ENCODE measurements around the gene NSUN6. TPM values are rescaled to one million over a fixed set of nuclear protein-coding genes. Genes with fewer than 3 reads are reported as not detected.
"Not testable (repeated sequence)": the region's sequence is repeated elsewhere in the genome, so short reads cannot be mapped to it uniquely, and the experiment has no call there.

NSUN6 gene
- polyA plus RNA-seq, 2 donors = 3.8 to 5.6 TPM

DNA sequence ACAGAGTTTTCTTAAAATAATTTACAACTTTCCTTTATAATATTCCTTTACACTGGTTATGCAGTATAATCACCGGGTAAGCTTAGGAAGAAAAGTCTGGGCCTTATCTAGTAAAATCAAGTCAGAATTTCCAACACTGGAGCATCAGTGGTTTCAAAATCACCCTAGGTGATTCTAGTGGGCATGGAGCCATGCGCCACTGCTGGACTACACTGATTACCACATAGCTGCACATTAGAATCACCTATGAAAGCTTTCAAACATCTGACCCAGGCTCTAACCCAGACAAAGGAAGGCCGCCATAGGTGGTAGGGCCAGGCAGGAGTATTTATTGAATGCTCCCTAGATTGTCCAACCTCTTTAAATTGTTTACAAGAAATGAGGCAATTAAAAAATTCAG, 52.0 kb downstream of the NSUN6 start:
- H3K4me1 ChIP-seq (ENCODE audit: control insufficient read depth in 2 of 2, insufficient read depth in 2 of 2, low read length in 1 of 2) = no peaks in the 10 kb centered on the region
- 94 to 96% methylated on average over 3 of the region's 3 CpGs for WGBS, 2 donors
- no peak overlapping the region for H3K4me3 ChIP-seq (ENCODE audit: low read depth in 1 of 2, low read length in 2 of 2)
- no peaks in the 10 kb centered on the region for H3K36me3 ChIP-seq (ENCODE audit: control insufficient read depth in 2 of 2, insufficient read depth in 2 of 2, low read length in 1 of 2)
- H3K9me3 ChIP-seq (ENCODE audit: control insufficient read depth in 2 of 2, insufficient read depth in 1 of 2, low read depth in 1 of 2, low read length in 1 of 2) = no peaks in the 10 kb centered on the region
- no peak overlapping the region for H3K27ac ChIP-seq (ENCODE audit: low read depth in 2 of 2, low read length in 1 of 2)
- no peaks in the 10 kb centered on the region for H3K27me3 ChIP-seq (ENCODE audit: control insufficient read depth in 1 of 2, insufficient read depth in 2 of 2, low read length in 2 of 2)

DNA sequence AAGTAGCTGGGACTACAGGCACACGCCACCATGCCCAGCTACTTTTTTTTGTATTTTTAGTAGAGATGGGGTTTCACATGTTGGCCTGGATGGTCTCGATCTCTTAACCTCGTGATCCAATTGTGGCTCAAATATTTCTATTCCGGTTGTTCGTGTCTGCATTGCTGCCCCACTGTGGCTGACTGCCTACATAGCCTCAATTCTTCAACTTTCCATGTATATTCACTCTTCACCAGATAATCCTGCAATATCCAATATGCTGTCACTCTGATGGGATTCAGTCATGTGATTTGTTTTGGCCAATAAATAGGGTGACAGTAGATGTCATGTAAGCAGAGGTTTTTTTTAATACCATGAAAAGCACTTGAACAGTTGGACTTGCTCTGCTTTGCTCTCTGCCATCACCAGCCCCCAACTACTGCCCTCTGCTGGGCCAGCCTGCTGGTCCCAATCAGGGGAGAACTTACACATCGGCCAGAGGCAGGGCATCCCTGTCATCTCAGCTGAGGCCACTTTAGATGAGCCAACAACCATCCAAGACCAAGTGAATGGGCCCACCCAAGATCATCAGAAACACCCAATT, 56.7 kb downstream of the NSUN6 start:
- H3K27ac ChIP-seq (ENCODE audit: low read depth in 2 of 2, low read length in 1 of 2) = no peak overlapping the region
- H3K36me3 ChIP-seq (ENCODE audit: control insufficient read depth in 2 of 2, insufficient read depth in 2 of 2, low read length in 1 of 2) = no peaks in the 10 kb centered on the region
- 88 to 90% methylated on average over 6 of the region's 6 CpGs for WGBS, 2 donors
- H3K4me1 ChIP-seq (ENCODE audit: control insufficient read depth in 2 of 2, insufficient read depth in 2 of 2, low read length in 1 of 2) = no peaks in the 10 kb centered on the region
- no peaks in the 10 kb centered on the region for H3K9me3 ChIP-seq (ENCODE audit: control insufficient read depth in 2 of 2, insufficient read depth in 1 of 2, low read depth in 1 of 2, low read length in 1 of 2)
- no peak overlapping the region for H3K4me3 ChIP-seq (ENCODE audit: low read depth in 1 of 2, low read length in 2 of 2)
- no peaks in the 10 kb centered on the region for H3K27me3 ChIP-seq (ENCODE audit: control insufficient read depth in 1 of 2, insufficient read depth in 2 of 2, low read length in 2 of 2)

DNA sequence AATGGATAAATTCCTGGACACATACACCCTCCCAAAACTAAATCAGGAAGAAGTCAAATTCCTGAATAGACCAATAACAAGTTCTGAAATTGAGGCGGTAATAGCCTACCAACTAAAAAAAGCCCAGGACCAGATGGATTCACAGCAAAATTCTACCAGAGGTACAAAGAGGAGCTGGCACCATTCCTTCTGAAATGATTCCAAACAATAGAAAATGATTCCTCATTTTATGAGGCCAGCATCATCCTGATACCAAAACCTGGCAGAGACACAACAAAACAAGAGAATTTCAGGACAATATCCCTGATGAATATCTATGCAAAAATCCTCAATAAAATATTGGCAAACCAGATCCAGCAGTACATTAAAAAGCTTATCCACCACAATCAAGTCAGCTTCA, 60.2 kb downstream of the NSUN6 start:
- H3K36me3 ChIP-seq (ENCODE audit: control insufficient read depth in 2 of 2, insufficient read depth in 2 of 2, low read length in 1 of 2); H3K4me3 ChIP-seq (ENCODE audit: low read depth in 1 of 2, low read length in 2 of 2); H3K27ac ChIP-seq (ENCODE audit: low read depth in 2 of 2, low read length in 1 of 2); H3K27me3 ChIP-seq (ENCODE audit: control insufficient read depth in 1 of 2, insufficient read depth in 2 of 2, low read length in 2 of 2); H3K9me3 ChIP-seq (ENCODE audit: control insufficient read depth in 2 of 2, insufficient read depth in 1 of 2, low read depth in 1 of 2, low read length in 1 of 2); H3K4me1 ChIP-seq (ENCODE audit: control insufficient read depth in 2 of 2, insufficient read depth in 2 of 2, low read length in 1 of 2): not testable (repeated sequence)
- WGBS, 2 donors = 100% methylated on average over 1 of the region's 1 CpG

DNA sequence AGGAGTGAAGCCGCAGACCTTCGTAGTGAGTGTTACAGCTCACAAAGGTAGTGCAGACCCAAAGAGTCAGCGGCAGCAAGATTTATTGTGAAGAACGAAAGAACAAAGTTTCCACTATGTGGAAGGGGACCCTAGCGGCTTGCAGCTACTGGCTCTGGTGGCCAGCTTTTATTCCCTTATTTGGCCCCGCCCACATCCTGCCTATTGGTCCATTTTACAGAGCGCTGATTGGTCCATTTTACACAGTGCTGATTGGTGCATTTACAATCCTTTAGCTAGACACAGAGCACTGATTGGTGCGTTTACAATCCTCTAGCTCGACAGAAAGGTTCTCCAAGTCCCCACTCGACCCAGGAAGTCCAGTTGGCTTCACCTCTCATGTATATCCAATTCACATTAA, 64.8 kb downstream of the NSUN6 start:
- 97 to 98% methylated on average over 10 of the region's 10 CpGs for WGBS, 2 donors
- H3K27ac ChIP-seq (ENCODE audit: low read depth in 2 of 2, low read length in 1 of 2); H3K36me3 ChIP-seq (ENCODE audit: control insufficient read depth in 2 of 2, insufficient read depth in 2 of 2, low read length in 1 of 2); H3K27me3 ChIP-seq (ENCODE audit: control insufficient read depth in 1 of 2, insufficient read depth in 2 of 2, low read length in 2 of 2); H3K4me3 ChIP-seq (ENCODE audit: low read depth in 1 of 2, low read length in 2 of 2); H3K4me1 ChIP-seq (ENCODE audit: control insufficient read depth in 2 of 2, insufficient read depth in 2 of 2, low read length in 1 of 2); H3K9me3 ChIP-seq (ENCODE audit: control insufficient read depth in 2 of 2, insufficient read depth in 1 of 2, low read depth in 1 of 2, low read length in 1 of 2): not testable (repeated sequence)

DNA sequence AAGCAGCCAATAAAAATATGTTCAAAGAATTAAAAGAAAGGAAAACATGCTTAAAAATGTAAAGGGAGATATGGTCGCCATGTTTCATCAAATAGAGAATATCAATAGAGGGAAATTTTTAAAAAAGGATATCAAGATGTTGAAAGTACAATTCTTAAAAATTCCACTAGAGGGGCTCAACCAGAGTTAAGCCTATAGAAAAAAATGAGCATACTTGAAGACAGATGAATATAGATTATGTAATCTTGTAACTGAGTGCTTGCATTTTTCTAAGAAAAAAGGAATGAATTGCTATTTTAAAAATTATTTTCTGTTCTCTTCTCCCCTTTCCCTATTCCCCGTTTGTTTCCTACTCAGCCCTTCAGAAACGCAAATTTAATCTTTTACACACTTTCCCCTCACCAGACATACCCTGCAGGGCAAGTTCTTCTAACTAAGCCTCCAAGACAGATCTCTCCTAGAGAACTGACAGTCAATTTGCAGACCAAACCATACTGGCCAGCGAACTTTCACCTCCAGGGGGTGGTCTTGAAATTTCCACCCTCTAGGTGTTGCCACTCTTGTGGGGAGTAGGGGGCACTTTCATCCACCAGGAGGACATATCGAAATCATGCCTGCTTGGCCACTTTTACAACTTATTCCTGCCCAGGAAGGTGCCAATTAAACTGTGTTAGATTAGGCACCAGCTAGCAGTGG, 67.7 kb downstream of the NSUN6 start:
- Histone ChIP-seq H3K9me3 (ENCODE audit: control insufficient read depth in 2 of 2, insufficient read depth in 1 of 2, low read depth in 1 of 2, low read length in 1 of 2) (no peaks in the 10 kb centered on the region), H3K4me3 (ENCODE audit: low read depth in 1 of 2, low read length in 2 of 2) (no peak overlapping the region), H3K4me1 (ENCODE audit: control insufficient read depth in 2 of 2, insufficient read depth in 2 of 2, low read length in 1 of 2) (no peaks in the 10 kb centered on the region), H3K27me3 (ENCODE audit: control insufficient read depth in 1 of 2, insufficient read depth in 2 of 2, low read length in 2 of 2) (no peaks in the 10 kb centered on the region), H3K27ac (ENCODE audit: low read depth in 2 of 2, low read length in 1 of 2) (no peak overlapping the region), H3K36me3 (ENCODE audit: control insufficient read depth in 2 of 2, insufficient read depth in 2 of 2, low read length in 1 of 2) (peaks cover 0 to 9% of the 10 kb centered on the region in 2 donors)
- 79 to 89% methylated on average over 5 of the region's 5 CpGs for WGBS, 2 donors

DNA sequence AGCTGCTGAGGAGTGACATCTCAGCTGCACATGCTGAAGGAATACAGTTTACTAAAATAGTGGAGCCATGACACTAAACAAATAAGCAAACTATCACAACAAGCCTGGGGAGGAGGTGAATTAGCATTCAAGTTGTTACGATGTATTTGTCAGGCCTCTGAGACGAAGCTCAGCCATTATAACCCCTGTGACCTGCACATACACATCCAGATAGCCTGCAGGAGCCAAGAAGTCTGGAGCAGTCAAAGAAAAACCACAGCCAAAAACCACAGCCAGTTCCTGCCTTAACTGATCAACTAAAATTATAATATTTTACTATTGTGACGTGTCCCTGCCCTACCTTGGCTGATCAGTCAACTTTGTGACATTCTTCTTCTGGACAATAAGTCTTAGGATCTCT, 68.6 kb downstream of the NSUN6 start:
- 81 to 86% methylated on average over 3 of the region's 3 CpGs for WGBS, 2 donors
- Histone ChIP-seq H3K27ac (ENCODE audit: low read depth in 2 of 2, low read length in 1 of 2) (no peak overlapping the region), H3K4me1 (ENCODE audit: control insufficient read depth in 2 of 2, insufficient read depth in 2 of 2, low read length in 1 of 2) (no peaks in the 10 kb centered on the region), H3K9me3 (ENCODE audit: control insufficient read depth in 2 of 2, insufficient read depth in 1 of 2, low read depth in 1 of 2, low read length in 1 of 2) (peaks cover 0 to 6% of the 10 kb centered on the region in 2 donors), H3K27me3 (ENCODE audit: control insufficient read depth in 1 of 2, insufficient read depth in 2 of 2, low read length in 2 of 2) (no peaks in the 10 kb centered on the region), H3K4me3 (ENCODE audit: low read depth in 1 of 2, low read length in 2 of 2) (no peak overlapping the region), H3K36me3 (ENCODE audit: control insufficient read depth in 2 of 2, insufficient read depth in 2 of 2, low read length in 1 of 2) (peaks cover 0 to 9% of the 10 kb centered on the region in 2 donors)

DNA sequence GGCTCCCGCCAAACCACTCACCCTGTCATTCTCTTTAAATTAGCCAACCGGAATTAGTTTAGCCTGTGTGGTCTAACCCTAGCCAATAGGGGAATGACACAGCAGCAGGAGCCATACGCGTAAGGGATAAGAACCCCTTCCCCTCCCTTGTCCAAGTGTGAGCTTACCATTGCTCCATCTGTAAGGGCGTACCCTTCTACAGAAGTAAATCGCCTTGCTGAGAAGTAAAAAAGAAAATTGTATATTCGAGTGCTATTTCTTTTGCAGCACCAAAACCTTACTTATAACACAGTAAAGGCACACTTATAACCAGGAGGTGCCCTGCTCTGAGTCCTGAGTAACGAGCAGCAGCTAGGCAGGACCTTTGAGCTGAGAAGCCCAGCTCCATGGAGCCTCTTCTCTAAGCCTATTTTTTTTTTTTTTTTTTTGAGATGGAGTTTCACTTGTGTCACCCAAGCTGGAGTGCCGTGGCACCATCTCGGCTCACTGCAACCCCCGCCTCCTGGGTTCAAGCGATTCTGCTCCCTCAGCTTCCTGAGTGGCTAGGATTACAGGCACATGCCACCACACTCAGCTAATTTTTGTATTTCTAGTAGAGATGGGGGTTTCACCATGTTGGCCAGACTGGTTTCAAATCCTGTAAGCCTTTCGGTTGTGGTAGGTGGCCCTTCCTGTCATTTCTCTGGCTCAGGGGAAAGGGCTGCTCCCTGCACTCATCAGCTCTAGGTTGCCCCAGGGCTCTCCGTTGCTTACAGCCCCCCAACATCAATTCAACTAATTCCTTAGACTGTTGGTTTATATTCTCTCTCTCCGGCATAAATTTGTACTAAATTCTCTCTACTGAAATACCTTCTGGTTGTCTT, 73.3 kb downstream of the NSUN6 start:
- H3K36me3 ChIP-seq (ENCODE audit: control insufficient read depth in 2 of 2, insufficient read depth in 2 of 2, low read length in 1 of 2) = peaks cover 0 to 5% of the 10 kb centered on the region in 2 donors
- 89 to 94% methylated on average over 15 of the region's 15 CpGs for WGBS, 2 donors

DNA sequence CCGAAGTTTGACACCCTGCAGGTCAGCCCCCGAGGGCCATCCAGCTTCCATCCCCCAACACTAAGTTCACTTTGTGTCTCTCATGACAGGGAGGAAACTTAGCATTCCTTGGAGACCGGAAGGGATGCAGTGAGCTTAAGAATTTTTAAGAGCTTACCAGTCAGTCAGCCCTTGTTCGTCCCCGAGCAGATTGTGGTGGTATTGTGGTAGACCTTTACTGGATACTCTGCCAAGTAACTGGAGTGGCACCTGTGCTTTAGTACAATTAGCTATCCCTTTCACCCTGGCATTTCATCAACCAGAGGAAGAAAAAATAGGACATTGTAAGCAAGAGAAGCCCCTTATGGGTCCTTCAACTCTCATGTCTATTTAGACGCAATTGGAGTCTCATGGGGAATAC, 74.8 kb downstream of the NSUN6 start:
- H3K36me3 ChIP-seq (ENCODE audit: control insufficient read depth in 2 of 2, insufficient read depth in 2 of 2, low read length in 1 of 2) = peaks cover 0 to 2% of the 10 kb centered on the region in 2 donors

More for the DNA sequence above, 73.3 kb downstream of the NSUN6 start:
- Histone ChIP-seq H3K4me3 (ENCODE audit: low read depth in 1 of 2, low read length in 2 of 2) (no peak overlapping the region), H3K27me3 (ENCODE audit: control insufficient read depth in 1 of 2, insufficient read depth in 2 of 2, low read length in 2 of 2) (no peaks in the 10 kb centered on the region), H3K4me1 (ENCODE audit: control insufficient read depth in 2 of 2, insufficient read depth in 2 of 2, low read length in 1 of 2) (no peaks in the 10 kb centered on the region), H3K27ac (ENCODE audit: low read depth in 2 of 2, low read length in 1 of 2) (no peak overlapping the region), H3K9me3 (ENCODE audit: control insufficient read depth in 2 of 2, insufficient read depth in 1 of 2, low read depth in 1 of 2, low read length in 1 of 2) (peaks cover 0 to 6% of the 10 kb centered on the region in 2 donors)

DNA sequence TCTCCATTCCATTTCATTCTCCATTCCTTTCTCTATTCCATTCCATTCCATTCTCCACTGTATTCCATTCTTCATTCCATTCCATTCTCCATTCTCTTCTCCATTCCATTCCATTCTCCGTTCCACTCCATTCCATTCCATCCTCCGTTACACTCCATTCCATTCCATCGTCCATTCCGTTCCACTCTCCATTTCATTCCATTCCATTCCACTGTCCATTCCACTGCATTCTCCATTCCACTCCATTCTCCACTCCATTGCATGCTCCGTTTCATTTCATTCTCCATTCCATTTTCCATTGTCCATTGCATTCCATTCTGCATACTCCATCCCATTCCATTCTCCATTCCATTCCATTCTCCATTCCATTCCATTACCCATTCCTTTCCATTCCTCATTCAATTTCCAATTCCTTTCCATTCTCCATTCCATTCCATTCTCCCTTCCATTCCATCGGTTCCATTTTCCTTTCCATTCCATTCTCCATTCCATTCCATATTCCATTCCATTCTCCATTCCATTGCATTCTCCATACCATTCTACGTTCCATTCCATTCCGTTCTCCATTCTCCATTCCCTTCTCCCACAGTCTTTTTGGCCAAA, 78.3 kb downstream of the NSUN6 start:
- 88 to 90% methylated on average over 8 of the region's 8 CpGs for WGBS, 2 donors
- Histone ChIP-seq H3K27ac (ENCODE audit: low read depth in 2 of 2, low read length in 1 of 2) (no peak overlapping the region), H3K27me3 (ENCODE audit: control insufficient read depth in 1 of 2, insufficient read depth in 2 of 2, low read length in 2 of 2) (no peaks in the 10 kb centered on the region), H3K36me3 (ENCODE audit: control insufficient read depth in 2 of 2, insufficient read depth in 2 of 2, low read length in 1 of 2) (no peaks in the 10 kb centered on the region), H3K9me3 (ENCODE audit: control insufficient read depth in 2 of 2, insufficient read depth in 1 of 2, low read depth in 1 of 2, low read length in 1 of 2) (peaks cover 0 to 2% of the 10 kb centered on the region in 2 donors), H3K4me3 (ENCODE audit: low read depth in 1 of 2, low read length in 2 of 2) (no peak overlapping the region), H3K4me1 (ENCODE audit: control insufficient read depth in 2 of 2, insufficient read depth in 2 of 2, low read length in 1 of 2) (no peaks in the 10 kb centered on the region)

More for the DNA sequence above, 74.8 kb downstream of the NSUN6 start:
- Histone ChIP-seq H3K27ac (ENCODE audit: low read depth in 2 of 2, low read length in 1 of 2) (no peak overlapping the region), H3K4me1 (ENCODE audit: control insufficient read depth in 2 of 2, insufficient read depth in 2 of 2, low read length in 1 of 2) (no peaks in the 10 kb centered on the region), H3K27me3 (ENCODE audit: control insufficient read depth in 1 of 2, insufficient read depth in 2 of 2, low read length in 2 of 2) (no peaks in the 10 kb centered on the region), H3K9me3 (ENCODE audit: control insufficient read depth in 2 of 2, insufficient read depth in 1 of 2, low read depth in 1 of 2, low read length in 1 of 2) (peaks cover 0 to 6% of the 10 kb centered on the region in 2 donors), H3K4me3 (ENCODE audit: low read depth in 1 of 2, low read length in 2 of 2) (no peak overlapping the region)
- WGBS, 2 donors = 98 to 99% methylated on average over 6 of the region's 6 CpGs

All from esophagus (tissue), 2 donors.